HepG2 (cell line): Measurements from ENCODE around the gene GRIN3B. TPM values are rescaled to one million over a fixed set of nuclear protein-coding genes. Genes with fewer than 3 reads are reported as not detected.

ENCODE experiments used
- ATF3 ChIP-seq: sonication (generic); formaldehyde crosslinking; IDR thresholded peaks from 2 replicates; pipeline ENCODE4 v1.4.0; 2020; ENCODE audit warnings: missing genetic modification reagents
- ATF6 ChIP-seq: sonication (generic); formaldehyde crosslinking; conservative IDR thresholded peaks from 2 replicates; pipeline ENCODE4 v1.4.0; 2020; ENCODE audit warnings: missing genetic modification reagents
- BCL6 ChIP-seq: IDR thresholded peaks from 2 replicates; pipeline ENCODE4 v1.6.1; 2016; ENCODE audit warnings: missing genetic modification reagents, missing compliant biosample characterization
- CEBPB ChIP-seq: IDR thresholded peaks from 2 replicates; pipeline ENCODE4 v1.6.1; 2011; ENCODE audit warnings: low read depth, low read length, improper control_type of control experiment, borderline replicate concordance
- GPN1 ChIP-seq: sonication (generic); formaldehyde crosslinking; IDR thresholded peaks from 2 replicates; pipeline ENCODE4 v1.5.1; 2020; ENCODE audit warnings: missing genetic modification reagents, borderline replicate concordance
- HIVEP1 ChIP-seq: sonication (generic); formaldehyde crosslinking; IDR thresholded peaks from 2 replicates; pipeline ENCODE4 v1.4.0; 2020; ENCODE audit warnings: mild to moderate bottlenecking, missing genetic modification reagents
- HOXA5 ChIP-seq: sonication (generic); formaldehyde crosslinking; IDR thresholded peaks from 2 replicates; pipeline ENCODE4 v1.4.0; 2020; ENCODE audit warnings: missing genetic modification reagents
- KIAA2018 ChIP-seq: sonication (generic); formaldehyde crosslinking; IDR thresholded peaks from 2 replicates; pipeline ENCODE4 v1.5.0; 2020; ENCODE audit warnings: mild to moderate bottlenecking, missing genetic modification reagents, borderline replicate concordance
- PAF1 ChIP-seq: IDR thresholded peaks from 2 replicates; pipeline ENCODE4 v1.6.1; 2016; ENCODE audit warnings: missing genetic modification reagents, missing compliant biosample characterization
- YEATS2 ChIP-seq: sonication (generic); formaldehyde crosslinking; IDR thresholded peaks from 2 replicates; pipeline ENCODE4 v1.4.0; 2020; ENCODE audit warnings: missing genetic modification reagents, borderline replicate concordance
- ZBTB2 ChIP-seq: sonication (generic); formaldehyde crosslinking; IDR thresholded peaks from 2 replicates; pipeline ENCODE4 v1.8.0; 2022; ENCODE audit warnings: low read depth, missing genetic modification reagents
- ZBTB7A ChIP-seq: sonication (generic); formaldehyde crosslinking; IDR thresholded peaks from 2 replicates; pipeline ENCODE4 v1.8.0; 2022; ENCODE audit warnings: mild to moderate bottlenecking, missing genetic modification reagents
- ZMAT3 ChIP-seq: sonication (generic); formaldehyde crosslinking; conservative IDR thresholded peaks from 2 replicates; pipeline ENCODE4 v1.7.0; 2021; ENCODE audit warnings: missing genetic modification reagents
- ZNF225 ChIP-seq: sonication (generic); formaldehyde crosslinking; IDR thresholded peaks from 2 replicates; pipeline ENCODE4 v1.4.0; 2020; ENCODE audit warnings: mild to moderate bottlenecking, missing genetic modification reagents
- ZNF24 ChIP-seq: fragments of 450-650 bp; IDR thresholded peaks from 2 replicates; pipeline ENCODE4 v1.6.1; 2017; ENCODE audit warnings: antibody characterized with exemption, mild to moderate bottlenecking
- ZNF329 ChIP-seq: sonication (generic); formaldehyde crosslinking; IDR thresholded peaks from 2 replicates; pipeline ENCODE4 v1.9.0; 2021; ENCODE audit warnings: low read depth, mild to moderate bottlenecking, missing genetic modification reagents
- ZNF766 ChIP-seq: sonication (generic); formaldehyde crosslinking; IDR thresholded peaks from 2 replicates; pipeline ENCODE4 v1.5.0; 2020; ENCODE audit warnings: missing genetic modification reagents, borderline replicate concordance
- polyA plus RNA-seq, 8 experiments: library from polyadenylated mRNA; depleted of rRNA in 3 of 8; stranded (reverse) in 7 of 8; unstranded in 1 of 8; fragments of >200 nt; fragmentation: Illumina TruSeq in 4 of 8; extraction: Trizol in 4 of 8; gene quantifications; 2 replicates each; pipeline versions ENCODE4 v1.2.1 to v1.2.3, GENCODE V29; 2011 to 2016; ENCODE audit warnings: low read depth in 4 of 8, missing spikeins in 1 of 8, mixed read lengths in 1 of 8; ENCODE audit not compliant: insufficient read depth in 1 of 8
- total RNA-seq, 5 experiments: library from RNA; depleted of rRNA; stranded (reverse); fragments of >200 nt; fragmentation: Illumina TruSeq; extraction: Trizol; gene quantifications; 2 replicates each; pipeline ENCODE4 v1.2.3, GENCODE V29; 2016; ENCODE audit warnings: low read depth in 1 of 5

Gene GRIN3B
- total and polyA plus RNA-seq, 2 of the 13 experiments (the other 11 are each of a cell fraction or from before 2014, with no cell fraction given), result 0.07 to 0.20 TPM

GRCh38 chr19:952680-953444 lies 47.4 kb upstream of the GRIN3B start (continued):
- TF ChIP-seq KIAA2018 (peak; percentile 43; the same call in 1 of the 2 replicates), YEATS2 (CRISPR knock-in tag) (peak; percentile 75; the same call in 1 of the 2 replicates), ZBTB7A (peak; percentile 97), ATF3 (CRISPR knock-in tag) (peak; percentile 66), HOXA5 (peak; percentile 80; the same call in 1 of the 2 replicates), BCL6 (CRISPR knock-in tag) (peak; percentile 81), ZNF766 (CRISPR knock-in tag) (0 out of 2 replicates have a peak, but pooled peaks have one; percentile 84), ZMAT3 (CRISPR knock-in tag) (peak; percentile 67; the same call in 1 of the 2 replicates), ZBTB2 (CRISPR knock-in tag) (peak; percentile 47; the same call in 1 of the 2 replicates), GPN1 (CRISPR knock-in tag) (no peak), ATF6 (CRISPR knock-in tag) (no peak), ZNF225 (CRISPR knock-in tag) (0 out of 2 replicates have a peak, but pooled peaks have one; percentile 59), ZNF24 (0 out of 2 replicates have a peak, but pooled peaks have one; percentile 40), PAF1 (CRISPR knock-in tag) (peak; percentile 66; the same call in 1 of the 2 replicates), CEBPB (peak; percentile 40; the same call in 1 of the 2 replicates), ZNF329 (CRISPR knock-in tag) (no peak), HIVEP1 (CRISPR knock-in tag) (peak; percentile 98)
